Right lobe of liver (tissue), 6 donors: ENCODE measurements around the gene MTHFS. TPM values are rescaled to one million over a fixed set of nuclear protein-coding genes. Genes with fewer than 3 reads are reported as not detected.

Experiments
- ATAC-seq, 4 donors: fragments of 200-7000 bp; cut with Tn5 transposase; one replicate each; pipeline ENCODE4 v1.9.1; 2020; ENCODE audit warnings: mild to moderate bottlenecking in 4 of 4, moderate library complexity in 4 of 4
- DNase-seq, 3 donors: peaks; one replicate each; pipeline ENCODE4 v3.0.0-alpha.2; 2020
- H3K27ac ChIP-seq, 3 donors: fragments of 200-600 bp; one replicate each; pipeline ENCODE4 v1.8.0; 2022
- H3K27me3 ChIP-seq, 2 donors: fragments of 200-600 bp; one replicate each; pipeline ENCODE4 v1.8.0; 2022
- H3K36me3 ChIP-seq, 4 donors: fragments of 200-600 bp; sonication (generic) in 1 of 4; one replicate each; pipeline versions ENCODE4 v1.5.1 to v1.8.0; 2017 to 2022; ENCODE audit warnings: control low read depth in 1 of 4
- H3K4me1 ChIP-seq, 4 donors: fragments of 200-600 bp; sonication (generic) in 1 of 4; one replicate each; pipeline versions ENCODE4 v1.5.1 to v1.8.0; 2017 to 2022; ENCODE audit warnings: control low read depth in 1 of 4
- H3K4me3 ChIP-seq, 3 donors: fragments of 200-600 bp; one replicate each; pipeline ENCODE4 v1.8.0; 2022
- H3K9me3 ChIP-seq, 4 donors: fragments of 200-600 bp; sonication (generic) in 1 of 4; one replicate each; pipeline versions ENCODE4 v1.5.1 to v1.8.0; 2017 to 2022; ENCODE audit warnings: control low read depth in 1 of 4
- POLR2A ChIP-seq: fragments of 450-650 bp; IDR thresholded peaks from one replicate; pipeline ENCODE4 v1.6.1; 2017; ENCODE audit warnings: antibody characterized with exemption, mild to moderate bottlenecking
- WGBS: methylation state at CpG from one replicate; pipeline ENCODE4 v1.1.6; 2018; ENCODE audit warnings: low coverage, low lambda C conversion rate; ENCODE audit not compliant: insufficient coverage; ENCODE audit errors: missing lambda C conversion rate; 5-methylcytosine and 5-hydroxymethylcytosine counted together
- intact Hi-C, 2 donors: fragments of 100-400 bp; cut with DNase I; formaldehyde crosslinking; loops; one replicate each; pipeline versions ENCODE4 v1.11.2 to v1.14.1; 2022
- total RNA-seq, 6 experiments: library from RNA; depleted of rRNA in 2 of 6; stranded (reverse); fragments of >200 nt in 2 of 6; fragmentation: NEBNext Ultra II Directional in 3 of 6; extraction: Animal tissue kit (Norgen Biotek cat#: 25700) in 3 of 6; gene quantifications; one replicate each; pipeline versions ENCODE4 v1.1.0 to v1.2.4, GENCODE V29; 2016 to 2023
- TF ChIP-seq, protein P1 (sequence below), 4 donors: fragments of 200-600 bp in 3 of 4; fragments of 450-650 bp in 1 of 4; IDR thresholded peaks; one replicate each; pipeline versions ENCODE4 v1.5.1 to v1.8.0; 2016 to 2022; ENCODE audit warnings: antibody characterized with exemption in 4 of 4, mild to moderate bottlenecking in 2 of 4
- donor health status: DM: no; HTN: yes; CAD: no.
- donor health status: DM: no; HTN: no; CAD: no.
- donor health status: DM: no; HTN: no; CAD: no.
- donor health status: DM: no; HTN: yes; CAD: no.
- donor health status: DM: no; HTN: yes; CAD: no.

The MTHFS gene
- total RNA-seq, 6 experiments from 2014 or later, result 82.7 to 186 (median 158) TPM

DNA sequence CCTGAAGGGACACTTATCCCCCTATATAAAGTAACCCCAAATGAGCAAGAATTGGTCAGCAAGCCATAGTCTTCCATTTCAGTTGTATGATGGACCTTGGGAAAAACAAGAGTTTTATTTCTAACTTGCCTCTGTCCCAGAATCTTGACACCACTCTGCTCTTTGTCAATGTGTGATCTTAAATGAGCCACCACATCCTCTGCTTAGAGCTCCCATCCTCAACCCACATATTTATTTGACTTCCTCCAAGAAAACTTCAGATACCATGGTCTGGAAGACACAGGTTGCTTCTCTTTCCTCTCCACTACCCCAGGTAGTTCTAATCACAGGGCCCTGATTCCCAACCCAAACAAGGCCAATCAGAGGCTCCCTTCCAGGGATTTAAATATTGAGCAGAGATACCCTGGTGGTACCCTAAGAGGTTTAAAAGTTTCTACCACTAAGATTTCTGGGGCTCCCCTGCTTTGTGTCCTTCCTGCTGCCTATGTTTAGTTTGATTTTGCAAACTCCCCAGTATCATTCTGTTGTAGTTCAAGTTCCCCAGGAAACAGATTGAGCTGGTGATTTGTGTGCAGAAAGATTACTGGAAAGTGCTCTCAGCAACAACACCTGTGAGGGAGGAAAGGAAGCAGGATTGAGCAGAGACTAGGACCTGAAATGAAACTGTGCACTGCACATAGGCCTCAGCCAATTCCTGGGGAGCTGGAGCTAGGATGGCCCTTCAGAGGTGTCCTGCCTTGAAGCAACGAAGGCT lies 64.3 kb downstream of the MTHFS start:
- H3K36me3 ChIP-seq, result peaks cover 0 to 21% (median 7%) of the 10 kb centered on the region in 4 donors
- ATAC-seq, result no peak
- H3K4me3 ChIP-seq, result no peak overlapping the region
- WGBS, result no CpG with 5 or more reads among the region's 1 CpG
- no peaks in the 10 kb centered on the region for H3K9me3 ChIP-seq
- DNase-seq, result no peak
- no peaks in the 10 kb centered on the region for H3K27me3 ChIP-seq
- TF ChIP-seq POLR2A, result no peak
- TF ChIP-seq, protein P1, sequence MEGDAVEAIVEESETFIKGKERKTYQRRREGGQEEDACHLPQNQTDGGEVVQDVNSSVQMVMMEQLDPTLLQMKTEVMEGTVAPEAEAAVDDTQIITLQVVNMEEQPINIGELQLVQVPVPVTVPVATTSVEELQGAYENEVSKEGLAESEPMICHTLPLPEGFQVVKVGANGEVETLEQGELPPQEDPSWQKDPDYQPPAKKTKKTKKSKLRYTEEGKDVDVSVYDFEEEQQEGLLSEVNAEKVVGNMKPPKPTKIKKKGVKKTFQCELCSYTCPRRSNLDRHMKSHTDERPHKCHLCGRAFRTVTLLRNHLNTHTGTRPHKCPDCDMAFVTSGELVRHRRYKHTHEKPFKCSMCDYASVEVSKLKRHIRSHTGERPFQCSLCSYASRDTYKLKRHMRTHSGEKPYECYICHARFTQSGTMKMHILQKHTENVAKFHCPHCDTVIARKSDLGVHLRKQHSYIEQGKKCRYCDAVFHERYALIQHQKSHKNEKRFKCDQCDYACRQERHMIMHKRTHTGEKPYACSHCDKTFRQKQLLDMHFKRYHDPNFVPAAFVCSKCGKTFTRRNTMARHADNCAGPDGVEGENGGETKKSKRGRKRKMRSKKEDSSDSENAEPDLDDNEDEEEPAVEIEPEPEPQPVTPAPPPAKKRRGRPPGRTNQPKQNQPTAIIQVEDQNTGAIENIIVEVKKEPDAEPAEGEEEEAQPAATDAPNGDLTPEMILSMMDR (IDR thresholded peaks at IDR 0.05), result no peak
- no peaks in the 10 kb centered on the region for H3K4me1 ChIP-seq
- no peak overlapping the region for H3K27ac ChIP-seq
- intact Hi-C loops, result no loop called here

DNA sequence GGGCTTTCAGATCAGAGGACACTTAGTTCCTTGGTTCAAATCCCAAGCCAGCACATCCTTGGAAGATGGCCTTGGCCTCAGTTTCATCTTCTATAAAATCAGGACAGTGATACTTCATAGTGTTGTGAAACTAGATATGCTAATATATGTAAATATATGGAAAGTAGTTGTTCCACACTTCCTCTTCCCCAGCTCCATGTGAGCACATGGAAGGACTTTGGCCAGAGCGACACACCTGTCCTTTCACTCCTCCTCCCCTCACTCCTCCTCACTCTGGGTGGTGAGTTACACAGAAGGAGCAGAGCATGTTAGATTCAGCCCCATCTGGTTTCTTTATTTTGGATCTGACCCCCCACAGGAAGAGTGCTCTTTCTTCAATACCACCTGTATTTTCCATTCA lies 65.2 kb downstream of the MTHFS start:
- intact Hi-C loops, result no loop called here
- ATAC-seq (peak in 2 of 4 donors; percentile 10 to 37), DNase-seq (no peak)
- Histone ChIP-seq H3K27ac (no peak overlapping the region), H3K4me3 (no peak overlapping the region), H3K4me1 (no peaks in the 10 kb centered on the region), H3K36me3 (peaks cover 0 to 21% (median 7%) of the 10 kb centered on the region in 4 donors), H3K27me3 (no peaks in the 10 kb centered on the region), H3K9me3 (no peaks in the 10 kb centered on the region)
- WGBS, result no CpG with 5 or more reads among the region's 1 CpG
- TF ChIP-seq, protein P1 (IDR thresholded peaks at IDR 0.05), result no peak
- TF ChIP-seq POLR2A, result no peak

DNA sequence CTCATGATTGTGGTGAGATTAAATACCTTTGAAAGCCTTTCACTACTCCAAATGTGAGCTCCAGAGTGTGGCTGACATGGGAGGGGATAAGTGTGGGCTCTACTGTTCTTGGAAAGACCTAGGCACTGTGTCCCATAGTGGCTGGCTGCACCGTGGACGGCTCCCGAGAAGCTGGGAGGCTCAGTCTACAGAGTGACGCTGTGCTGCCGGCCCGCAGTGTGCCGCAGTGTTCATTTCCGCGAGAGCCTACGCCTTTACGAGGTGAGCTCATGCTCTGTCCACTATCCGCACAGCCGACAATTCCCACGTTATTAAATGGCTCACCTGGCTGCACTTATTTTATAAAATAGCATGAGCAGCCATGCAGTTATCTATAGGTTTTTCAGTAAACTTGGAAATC lies 66.9 kb downstream of the MTHFS start:
- H3K4me1 ChIP-seq, result no peaks in the 10 kb centered on the region
- DNase-seq (no peak), ATAC-seq (peak in 1 of 4 donors; percentile 17)
- WGBS, result 86% methylated on average over 12 of the region's 14 CpGs
- H3K4me3 ChIP-seq, result no peak overlapping the region
- H3K27me3 ChIP-seq, result no peaks in the 10 kb centered on the region
- H3K27ac ChIP-seq, result no peak overlapping the region
- TF ChIP-seq POLR2A, result no peak
- intact Hi-C loops, result no loop called here
- no peaks in the 10 kb centered on the region for H3K9me3 ChIP-seq
- peaks cover 0 to 19% (median 9%) of the 10 kb centered on the region in 4 donors for H3K36me3 ChIP-seq

DNA sequence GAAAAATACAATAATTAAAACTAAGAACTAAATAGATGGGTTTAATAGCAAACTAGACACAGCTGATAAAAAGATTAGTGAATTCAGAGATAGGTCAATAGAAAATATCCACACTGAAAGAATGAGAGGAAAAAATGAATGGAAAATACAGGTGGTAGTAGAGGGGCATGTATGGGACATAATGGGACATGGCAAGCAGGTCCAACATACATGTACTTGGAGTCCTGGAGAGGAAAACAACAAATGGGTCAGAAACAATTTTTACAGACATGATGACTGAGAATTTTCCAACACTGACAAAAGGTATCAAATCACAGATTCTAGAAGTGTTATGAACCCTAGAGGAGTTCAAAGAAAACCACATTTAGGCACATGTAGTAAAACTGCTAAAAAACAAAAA lies 68.4 kb downstream of the MTHFS start:
- DNase-seq (no peak), ATAC-seq (no peak)
- Histone ChIP-seq H3K36me3 (peaks cover 0 to 5% (median 2%) of the 10 kb centered on the region in 4 donors), H3K27ac (no peak overlapping the region), H3K9me3 (no peaks in the 10 kb centered on the region), H3K27me3 (no peaks in the 10 kb centered on the region), H3K4me1 (no peaks in the 10 kb centered on the region), H3K4me3 (no peak overlapping the region)
- intact Hi-C loops, result no loop called here
- TF ChIP-seq, protein P1 (IDR thresholded peaks at IDR 0.05), result no peak
- TF ChIP-seq POLR2A, result no peak

DNA sequence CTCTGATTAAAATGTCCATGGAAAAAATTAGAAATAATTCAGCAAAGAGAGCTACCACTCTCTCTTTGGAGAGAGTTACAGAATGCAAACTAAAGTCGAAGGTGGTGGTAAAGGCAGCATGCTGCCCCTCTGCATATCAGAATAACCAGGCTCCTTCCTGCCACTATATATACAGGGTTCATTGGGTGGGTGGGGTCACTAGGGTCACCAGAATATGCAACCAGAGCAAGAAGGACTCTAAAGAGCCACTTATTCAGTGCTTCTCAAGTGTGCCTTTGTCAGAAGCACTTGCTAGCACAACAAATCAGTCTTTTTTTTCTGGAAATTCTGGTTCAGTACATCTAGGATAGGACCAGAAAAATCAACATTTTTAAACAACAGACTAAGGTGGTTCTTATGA lies 70.0 kb downstream of the MTHFS start:
- ATAC-seq, result no peak
- peaks cover 0 to 5% (median under 1%) of the 10 kb centered on the region in 4 donors for H3K36me3 ChIP-seq
- no peaks in the 10 kb centered on the region for H3K9me3 ChIP-seq
- no peaks in the 10 kb centered on the region for H3K4me1 ChIP-seq
- intact Hi-C loops, result no loop called here
- H3K27me3 ChIP-seq, result no peaks in the 10 kb centered on the region
- WGBS, result 60% methylated on average over 1 of the region's 1 CpG
- TF ChIP-seq POLR2A, result no peak
- TF ChIP-seq, protein P1 (IDR thresholded peaks at IDR 0.05), result no peak
- H3K4me3 ChIP-seq, result no peak overlapping the region
- no peak overlapping the region for H3K27ac ChIP-seq
- no peak for DNase-seq
